HepG2 (cell line): ENCODE measurements around the gene CDCP2. TPM values are rescaled to one million over a fixed set of nuclear protein-coding genes. Genes with fewer than 3 reads are reported as not detected.

Source experiments
- ASH2L ChIP-seq: fragments of 300-600, 200-600 bp; sonication (generic); IDR thresholded peaks from 2 replicates; pipeline ENCODE4 v1.7.0; 2017; ENCODE audit warnings: low read depth, mild to moderate bottlenecking, moderate library complexity, mixed read lengths, low read length; ENCODE audit not compliant: insufficient read length
- BATF2 ChIP-seq: sonication (generic); formaldehyde crosslinking; IDR thresholded peaks from 2 replicates; pipeline ENCODE4 v1.8.0; 2022; ENCODE audit warnings: mild to moderate bottlenecking, missing genetic modification reagents, moderate library complexity
- BRF2 ChIP-seq: sonication (generic); formaldehyde crosslinking; IDR thresholded peaks from 2 replicates; pipeline ENCODE4 v1.8.1; 2022; ENCODE audit warnings: mild to moderate bottlenecking, missing genetic modification reagents
- CREBL2 ChIP-seq: sonication (generic); formaldehyde crosslinking; IDR thresholded peaks from 2 replicates; pipeline ENCODE4 v1.8.1; 2023; ENCODE audit warnings: missing genetic modification reagents, mild to moderate bottlenecking, borderline replicate concordance
- DR1 ChIP-seq: sonication (generic); formaldehyde crosslinking; IDR thresholded peaks from 2 replicates; pipeline ENCODE4 v1.8.0; 2021; ENCODE audit warnings: mild to moderate bottlenecking, missing genetic modification reagents, inconsistent platforms
- ETV6 ChIP-seq: sonication (generic); formaldehyde crosslinking; conservative IDR thresholded peaks from 2 replicates; pipeline ENCODE4 v1.4.0; 2020; ENCODE audit warnings: missing genetic modification reagents
- FOXA3 ChIP-seq: IDR thresholded peaks from 2 replicates; pipeline ENCODE4 v1.6.1; 2016; ENCODE audit warnings: missing genetic modification reagents, missing compliant biosample characterization
- MNT ChIP-seq: fragments of 450-650 bp; IDR thresholded peaks from 2 replicates; pipeline ENCODE4 v1.6.1; 2016
- NCOA5 ChIP-seq: sonication (generic); formaldehyde crosslinking; IDR thresholded peaks from 2 replicates; pipeline ENCODE4 v1.4.0; 2020; ENCODE audit warnings: missing genetic modification reagents
- NFE2L1 ChIP-seq: sonication (generic); formaldehyde crosslinking; IDR thresholded peaks from 2 replicates; pipeline ENCODE4 v1.4.0; 2020; ENCODE audit warnings: missing genetic modification reagents, mild to moderate bottlenecking, borderline replicate concordance
- PRDM4 ChIP-seq: sonication (generic); formaldehyde crosslinking; IDR thresholded peaks from 2 replicates; pipeline ENCODE4 v1.9.0; 2021; ENCODE audit warnings: missing genetic modification reagents, borderline replicate concordance
- REXO4 ChIP-seq: sonication (generic); formaldehyde crosslinking; IDR thresholded peaks from 2 replicates; pipeline ENCODE4 v1.8.0; 2022; ENCODE audit warnings: missing genetic modification reagents, mild to moderate bottlenecking, borderline replicate concordance
- RNF219 ChIP-seq: sonication (generic); formaldehyde crosslinking; IDR thresholded peaks from 2 replicates; pipeline ENCODE4 v1.5.0; 2020; ENCODE audit warnings: mild to moderate bottlenecking, missing genetic modification reagents
- SIN3B ChIP-seq: fragments of 150-350 bp; IDR thresholded peaks from 2 replicates; pipeline ENCODE4 v1.6.1; 2014; ENCODE audit warnings: low read length
- SP140L ChIP-seq: sonication (generic); formaldehyde crosslinking; IDR thresholded peaks from 2 replicates; pipeline ENCODE4 v1.4.0; 2020; ENCODE audit warnings: missing genetic modification reagents, borderline replicate concordance
- ZKSCAN1 ChIP-seq: fragments of 150-350 bp; IDR thresholded peaks from 2 replicates; pipeline ENCODE4 v1.6.1; 2014; ENCODE audit warnings: low read length
- ZNF512 ChIP-seq: sonication (generic); formaldehyde crosslinking; IDR thresholded peaks from 2 replicates; pipeline ENCODE4 v1.4.0; 2020; ENCODE audit warnings: mild to moderate bottlenecking, missing genetic modification reagents
- polyA plus RNA-seq, 8 experiments: library from polyadenylated mRNA; depleted of rRNA in 3 of 8; stranded (reverse) in 7 of 8; unstranded in 1 of 8; fragments of >200 nt; fragmentation: Illumina TruSeq in 4 of 8; extraction: Trizol in 4 of 8; gene quantifications; 2 replicates each; pipeline versions ENCODE4 v1.2.1 to v1.2.3, GENCODE V29; 2011 to 2016; ENCODE audit warnings: low read depth in 4 of 8, missing spikeins in 1 of 8, mixed read lengths in 1 of 8; ENCODE audit not compliant: insufficient read depth in 1 of 8
- total RNA-seq, 5 experiments: library from RNA; depleted of rRNA; stranded (reverse); fragments of >200 nt; fragmentation: Illumina TruSeq; extraction: Trizol; gene quantifications; 2 replicates each; pipeline ENCODE4 v1.2.3, GENCODE V29; 2016; ENCODE audit warnings: low read depth in 1 of 5

The CDCP2 gene
- total and polyA plus RNA-seq, 2 of the 13 experiments (the other 11 are each of a cell fraction or from before 2014, with no cell fraction given), result not detected

- TF ChIP-seq ZNF512 (no peak), SP140L (no peak), BATF2 (CRISPR knock-in tag) (no peak), NCOA5 (no peak), BRF2 (no peak), DR1 (no peak), MNT (no peak), NFE2L1 (CRISPR knock-in tag) (no peak), ETV6 (CRISPR knock-in tag) (no peak), REXO4 (CRISPR knock-in tag) (no peak), CREBL2 (CRISPR knock-in tag) (no peak), SIN3B (no peak), FOXA3 (CRISPR knock-in tag) (no peak), PRDM4 (no peak), ASH2L (no peak), RNF219 (CRISPR knock-in tag) (no peak), ZKSCAN1 (no peak)
These were observed 31.2 kb downstream of the CDCP2 start (continued) for GRCh38 chr1:54121482-54122134.
